ENCODE results near the gene TRPM5. TPM values are rescaled to one million over a fixed set of nuclear protein-coding genes. Genes with fewer than 3 reads are reported as not detected.

The TRPM5 gene
- total RNA-seq, 1 donor from 2014 or later, result 0.34 TPM

DNA sequence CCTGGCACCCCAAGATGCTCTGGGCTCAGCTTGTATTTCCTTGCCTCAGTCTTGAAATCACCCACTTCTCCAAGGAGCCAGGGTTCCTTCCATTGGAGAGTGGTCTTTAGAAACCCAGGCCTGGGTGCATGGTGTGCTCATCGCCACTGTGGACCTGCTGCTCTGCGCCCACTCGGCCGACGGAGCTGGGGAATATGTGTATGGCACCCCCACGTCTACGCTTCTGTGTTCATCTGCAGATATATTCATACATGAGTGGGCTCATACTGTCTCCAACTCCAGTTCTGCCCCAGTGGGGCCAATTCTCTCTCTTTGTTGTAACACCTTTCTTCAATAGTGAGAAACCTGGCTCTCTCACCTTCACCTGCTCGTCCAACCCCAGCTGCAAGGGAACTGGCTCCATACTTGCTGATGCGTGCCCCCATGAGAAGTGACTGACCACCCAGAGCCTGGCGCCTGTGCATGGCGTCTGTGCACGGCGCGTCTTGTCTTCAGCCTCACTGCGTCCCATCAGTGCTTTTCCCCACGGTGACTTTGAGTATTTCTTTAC is 40.3 kb upstream of the TRPM5 start:
- H3K27ac Mint-ChIP-seq, result no peak overlapping the region
- H4K20me1 ChIP-seq (ENCODE audit: low read depth), result no peaks in the 10 kb centered on the region
- H3K9ac ChIP-seq, result no peak overlapping the region
- no peak overlapping the region for H3K4me3 Mint-ChIP-seq
- H3K36me3 Mint-ChIP-seq, result no peaks in the 10 kb centered on the region
- H3K4me1 Mint-ChIP-seq, result no peaks in the 10 kb centered on the region
- H3K36me3 ChIP-seq, result no peaks in the 10 kb centered on the region
- H3K4me3 ChIP-seq, result no peak overlapping the region
- no peak overlapping the region for H2AFZ ChIP-seq (replicated peaks)
- H3K27ac ChIP-seq, result no peak overlapping the region
- peaks cover 96% of the 10 kb centered on the region for H3K27me3 ChIP-seq
- no peaks in the 10 kb centered on the region for H3K4me1 ChIP-seq
- no peak for DNase-seq (ENCODE audit: low spot score)
- H3K9me3 Mint-ChIP-seq, result peaks cover 27% of the 10 kb centered on the region
- no peaks in the 10 kb centered on the region for H3F3A ChIP-seq (ENCODE audit: low read depth)
- peaks cover 4% of the 10 kb centered on the region for H3K9me3 ChIP-seq (ENCODE audit: low read depth)
- H3K27me3 Mint-ChIP-seq (ENCODE audit: insufficient read depth, low read depth), result peaks cover 18% of the 10 kb centered on the region
- H3K79me2 ChIP-seq (ENCODE audit: low read depth), result no peaks in the 10 kb centered on the region
- no peak overlapping the region for H3K4me2 ChIP-seq
- TF ChIP-seq EZH2phosphoT487 (IDR thresholded peaks at IDR 0.05) (no peak), EZH2 (IDR thresholded peaks at IDR 0.05) (no peak)
- TF ChIP-seq, protein P1, sequence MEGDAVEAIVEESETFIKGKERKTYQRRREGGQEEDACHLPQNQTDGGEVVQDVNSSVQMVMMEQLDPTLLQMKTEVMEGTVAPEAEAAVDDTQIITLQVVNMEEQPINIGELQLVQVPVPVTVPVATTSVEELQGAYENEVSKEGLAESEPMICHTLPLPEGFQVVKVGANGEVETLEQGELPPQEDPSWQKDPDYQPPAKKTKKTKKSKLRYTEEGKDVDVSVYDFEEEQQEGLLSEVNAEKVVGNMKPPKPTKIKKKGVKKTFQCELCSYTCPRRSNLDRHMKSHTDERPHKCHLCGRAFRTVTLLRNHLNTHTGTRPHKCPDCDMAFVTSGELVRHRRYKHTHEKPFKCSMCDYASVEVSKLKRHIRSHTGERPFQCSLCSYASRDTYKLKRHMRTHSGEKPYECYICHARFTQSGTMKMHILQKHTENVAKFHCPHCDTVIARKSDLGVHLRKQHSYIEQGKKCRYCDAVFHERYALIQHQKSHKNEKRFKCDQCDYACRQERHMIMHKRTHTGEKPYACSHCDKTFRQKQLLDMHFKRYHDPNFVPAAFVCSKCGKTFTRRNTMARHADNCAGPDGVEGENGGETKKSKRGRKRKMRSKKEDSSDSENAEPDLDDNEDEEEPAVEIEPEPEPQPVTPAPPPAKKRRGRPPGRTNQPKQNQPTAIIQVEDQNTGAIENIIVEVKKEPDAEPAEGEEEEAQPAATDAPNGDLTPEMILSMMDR (IDR thresholded peaks at IDR 0.05), result no peak

DNA sequence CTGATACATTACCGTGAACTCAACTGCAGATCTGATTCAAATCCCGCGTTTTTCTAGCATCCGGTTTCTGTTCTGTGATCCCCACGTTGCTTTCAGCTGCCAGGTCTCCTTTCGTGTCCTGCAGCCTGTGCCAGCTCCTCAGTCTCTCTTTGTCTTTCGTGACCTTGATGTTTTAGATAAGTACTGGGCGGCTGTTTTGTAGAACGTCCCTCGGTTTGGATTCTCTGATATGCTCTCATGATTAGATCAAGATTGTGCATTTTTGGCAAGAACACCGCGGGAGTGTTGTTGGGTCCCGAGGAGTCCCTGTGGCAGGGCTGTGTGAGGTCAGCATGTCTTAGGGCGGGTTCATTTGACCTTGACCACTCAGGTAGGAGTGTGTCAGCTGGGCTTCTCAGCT is 39.1 kb upstream of the TRPM5 start:
- DNase-seq (ENCODE audit: low spot score), result no peak
- H3K4me3 Mint-ChIP-seq, result no peak overlapping the region

GRCh38 chr11:2482745-2483144 is 38.4 kb upstream of the TRPM5 start:
- H3K4me2 ChIP-seq, result no peak overlapping the region
- Mint-ChIP-seq H3K4me1 (no peaks in the 10 kb centered on the region), H3K4me3 (no peak overlapping the region), H3K9me3 (peaks cover 25% of the 10 kb centered on the region), H3K27ac (no peak overlapping the region), H3K36me3 (no peaks in the 10 kb centered on the region), H3K27me3 (ENCODE audit: insufficient read depth, low read depth) (peaks cover 16% of the 10 kb centered on the region)
- H3K4me1 ChIP-seq, result no peaks in the 10 kb centered on the region
- peaks cover 4% of the 10 kb centered on the region for H3K9me3 ChIP-seq (ENCODE audit: low read depth)
- H2AFZ ChIP-seq (replicated peaks), result no peak overlapping the region
- H3K27me3 ChIP-seq, result peaks cover 80% of the 10 kb centered on the region
- H3K4me3 ChIP-seq, result no peak overlapping the region
- no peaks in the 10 kb centered on the region for H4K20me1 ChIP-seq (ENCODE audit: low read depth)
- TF ChIP-seq EZH2phosphoT487 (IDR thresholded peaks at IDR 0.05) (no peak), EZH2 (IDR thresholded peaks at IDR 0.05) (no peak)
- TF ChIP-seq, protein P1 (IDR thresholded peaks at IDR 0.05), result no peak
- H3K79me2 ChIP-seq (ENCODE audit: low read depth), result no peaks in the 10 kb centered on the region
- H3K9ac ChIP-seq, result no peak overlapping the region
- no peaks in the 10 kb centered on the region for H3F3A ChIP-seq (ENCODE audit: low read depth)
- no peak for DNase-seq (ENCODE audit: low spot score)
- no peak overlapping the region for H3K27ac ChIP-seq
- H3K36me3 ChIP-seq, result no peaks in the 10 kb centered on the region

More for the DNA sequence above, 39.1 kb upstream of the TRPM5 start:
- H3K27ac Mint-ChIP-seq, result no peak overlapping the region
- no peaks in the 10 kb centered on the region for H3K4me1 Mint-ChIP-seq
- no peaks in the 10 kb centered on the region for H3K4me1 ChIP-seq
- H3K9me3 Mint-ChIP-seq, result peaks cover 27% of the 10 kb centered on the region
- H3K36me3 Mint-ChIP-seq, result no peaks in the 10 kb centered on the region
- no peak overlapping the region for H2AFZ ChIP-seq (replicated peaks)
- no peak overlapping the region for H3K9ac ChIP-seq
- H3K27me3 Mint-ChIP-seq (ENCODE audit: insufficient read depth, low read depth), result peaks cover 16% of the 10 kb centered on the region
- no peak overlapping the region for H3K4me2 ChIP-seq
- no peaks in the 10 kb centered on the region for H3F3A ChIP-seq (ENCODE audit: low read depth)
- no peaks in the 10 kb centered on the region for H4K20me1 ChIP-seq (ENCODE audit: low read depth)
- H3K9me3 ChIP-seq (ENCODE audit: low read depth), result peaks cover 4% of the 10 kb centered on the region
- no peaks in the 10 kb centered on the region for H3K79me2 ChIP-seq (ENCODE audit: low read depth)
- no peaks in the 10 kb centered on the region for H3K36me3 ChIP-seq
- H3K4me3 ChIP-seq, result no peak overlapping the region
- no peak for TF ChIP-seq EZH2 (IDR thresholded peaks at IDR 0.05)
- no peak overlapping the region for H3K27ac ChIP-seq
- H3K27me3 ChIP-seq, result peaks cover 84% of the 10 kb centered on the region

DNA sequence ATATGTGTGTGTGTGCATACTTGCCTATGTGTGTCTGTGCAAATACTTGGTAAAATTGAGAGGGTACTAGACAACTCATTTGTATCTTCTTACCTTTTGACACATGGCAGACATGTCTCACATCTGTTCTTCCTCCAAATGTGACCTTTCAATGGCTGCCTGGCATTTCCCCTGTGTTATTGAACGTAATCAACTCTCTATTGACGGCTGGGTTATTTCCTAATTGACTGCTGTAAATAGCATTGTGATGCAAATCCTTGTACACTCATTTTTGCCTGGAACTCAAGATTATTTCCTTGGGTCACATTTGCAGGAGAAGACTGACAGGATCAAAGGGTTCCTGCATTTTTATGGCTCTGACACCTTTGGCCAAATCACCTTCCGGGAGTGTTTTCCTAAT is 37.9 kb upstream of the TRPM5 start:
- H2AFZ ChIP-seq (replicated peaks), result no peak overlapping the region
- Mint-ChIP-seq H3K27me3 (ENCODE audit: insufficient read depth, low read depth) (peaks cover 18% of the 10 kb centered on the region), H3K4me3 (no peak overlapping the region), H3K36me3 (no peaks in the 10 kb centered on the region), H3K27ac (no peak overlapping the region), H3K4me1 (no peaks in the 10 kb centered on the region), H3K9me3 (peaks cover 23% of the 10 kb centered on the region)
- H3K36me3 ChIP-seq, result no peaks in the 10 kb centered on the region
- H3K4me2 ChIP-seq, result no peak overlapping the region
- H4K20me1 ChIP-seq (ENCODE audit: low read depth), result no peaks in the 10 kb centered on the region
- no peaks in the 10 kb centered on the region for H3K79me2 ChIP-seq (ENCODE audit: low read depth)
- H3F3A ChIP-seq (ENCODE audit: low read depth), result no peaks in the 10 kb centered on the region
- H3K4me3 ChIP-seq, result no peak overlapping the region
- no peaks in the 10 kb centered on the region for H3K9me3 ChIP-seq (ENCODE audit: low read depth)
- H3K27ac ChIP-seq, result no peak overlapping the region
- DNase-seq (ENCODE audit: low spot score), result no peak
- H3K9ac ChIP-seq, result no peak overlapping the region
- TF ChIP-seq EZH2phosphoT487 (IDR thresholded peaks at IDR 0.05) (no peak), EZH2 (IDR thresholded peaks at IDR 0.05) (no peak)
- TF ChIP-seq, protein P1 (IDR thresholded peaks at IDR 0.05), result no peak
- H3K4me1 ChIP-seq, result no peaks in the 10 kb centered on the region
- peaks cover 80% of the 10 kb centered on the region for H3K27me3 ChIP-seq

Data from neural progenitor cell (in vitro differentiated cells).